Islet precursor cell (in vitro differentiated cells): Measurements from ENCODE around the gene LYST.
"Not testable (repeated sequence)": the region's sequence is repeated elsewhere in the genome, so short reads cannot be mapped to it uniquely, and the experiment has no call there.

Experiments used
- DNase-seq: peaks from one replicate; pipeline ENCODE4 v3.0.0-alpha.2; 2018

Gene LYST

GRCh38 chr1:235866205-235866912 lies at the start of gene LYST:
TSS of gene LYST (minus strand) at chr1:235866906. CDS start at chr1:235830417, 36,489 bp downstream.
- DNase-seq = peak; percentile 66

- DNase-seq = not testable (repeated sequence)
These were observed 48.8 kb upstream of the LYST start for GRCh38 chr1:235915489-235915888.

DNA sequence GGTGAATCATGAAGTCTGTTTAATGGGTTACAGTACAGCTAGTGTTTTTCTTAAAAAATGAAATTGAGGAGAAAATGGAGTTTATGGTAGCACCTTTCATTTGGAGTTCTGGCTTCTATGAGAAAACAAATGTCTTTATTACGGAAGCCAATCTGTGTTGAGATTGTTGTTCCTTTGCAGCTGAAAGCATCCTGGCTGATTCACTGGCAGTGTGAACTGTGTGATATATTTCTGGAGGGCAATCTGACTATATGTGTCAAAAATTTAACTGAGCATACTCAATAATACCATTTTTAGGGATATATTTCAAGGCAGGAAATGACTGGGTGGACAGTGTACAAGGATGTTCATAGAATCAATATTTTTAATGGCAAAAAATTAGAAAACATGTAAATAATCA lies 46.6 kb upstream of the LYST start:
- DNase-seq = no peak

DNA sequence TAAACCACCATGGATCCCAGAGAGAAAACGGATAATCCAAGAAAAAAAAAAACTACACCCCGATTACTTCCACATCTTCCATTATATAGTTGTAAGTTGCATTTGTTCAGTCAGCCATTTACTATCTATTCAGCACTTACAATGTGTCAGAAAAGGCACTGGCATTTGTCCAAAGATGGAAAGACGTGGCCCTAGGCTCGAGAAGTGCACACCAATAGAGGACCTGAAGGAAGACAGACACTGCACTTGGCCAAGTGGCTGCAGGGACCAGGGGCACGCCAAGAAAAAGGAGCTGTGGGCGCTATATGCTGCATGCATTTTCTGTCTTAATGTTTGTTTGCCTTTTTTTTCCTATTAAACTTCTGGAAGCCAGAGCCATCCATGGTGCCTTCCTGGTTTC lies 45.2 kb upstream of the LYST start:
- no peak for DNase-seq

DNA sequence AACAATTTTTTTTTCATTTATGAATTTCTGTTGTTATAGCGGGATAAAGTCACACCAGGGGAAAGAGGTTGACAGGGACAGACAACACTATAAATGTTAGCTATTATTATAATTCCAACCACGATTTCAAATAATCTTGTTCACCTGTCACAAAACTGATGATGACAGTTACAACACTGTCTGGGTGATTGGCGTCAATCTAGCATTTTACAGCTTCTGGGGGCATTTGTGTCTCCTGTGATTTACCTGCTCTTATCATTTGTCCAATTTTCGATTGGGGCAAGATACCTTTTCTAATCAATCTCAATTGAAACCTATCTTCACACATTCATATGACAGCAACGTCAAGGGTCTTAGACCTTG lies 44.6 kb upstream of the LYST start:
- DNase-seq = no peak

DNA sequence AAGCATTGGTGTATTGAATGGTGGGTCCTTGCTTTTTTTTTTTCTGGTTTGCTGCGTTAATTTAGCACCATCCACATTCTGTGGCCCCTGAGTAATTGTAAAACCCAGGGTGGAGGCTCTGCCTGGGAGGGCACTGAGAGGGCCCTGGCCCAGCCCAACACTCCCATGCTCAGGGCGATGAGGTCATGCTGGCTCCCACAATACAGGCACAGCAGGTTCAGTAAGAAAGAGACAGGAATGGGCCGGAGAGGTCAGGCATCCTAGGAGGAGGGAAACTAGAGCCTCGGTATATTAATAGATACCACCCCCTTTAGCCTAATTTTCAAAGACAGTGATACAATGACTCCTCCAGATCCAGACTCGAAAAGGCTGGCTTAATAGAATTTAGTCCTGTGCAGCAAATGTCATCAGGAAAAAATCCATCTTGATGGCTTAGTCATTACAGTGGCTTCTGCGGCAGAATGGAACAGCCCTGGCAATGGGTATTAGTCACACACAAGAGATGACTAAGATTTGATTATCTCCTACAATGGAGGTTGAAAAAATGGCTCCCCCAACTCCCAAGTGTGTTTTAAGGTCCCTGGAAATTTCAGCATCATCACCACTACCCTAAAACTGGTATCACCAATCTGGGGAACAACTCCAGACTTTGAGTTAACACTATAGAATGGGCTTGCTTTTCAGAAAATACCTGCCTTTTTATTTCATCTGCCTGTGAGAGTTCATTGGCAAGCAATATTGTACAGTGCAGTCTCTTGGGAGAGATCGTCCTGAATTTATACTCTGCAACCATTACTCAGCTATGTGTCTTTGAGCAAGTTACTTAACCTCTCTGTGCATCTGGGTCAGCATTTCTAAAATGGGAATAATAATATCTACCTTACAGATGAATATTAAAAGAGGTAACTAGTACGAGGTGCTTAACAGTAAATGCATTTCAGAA lies 43.9 kb upstream of the LYST start:
- peak; percentile 97 for DNase-seq

DNA sequence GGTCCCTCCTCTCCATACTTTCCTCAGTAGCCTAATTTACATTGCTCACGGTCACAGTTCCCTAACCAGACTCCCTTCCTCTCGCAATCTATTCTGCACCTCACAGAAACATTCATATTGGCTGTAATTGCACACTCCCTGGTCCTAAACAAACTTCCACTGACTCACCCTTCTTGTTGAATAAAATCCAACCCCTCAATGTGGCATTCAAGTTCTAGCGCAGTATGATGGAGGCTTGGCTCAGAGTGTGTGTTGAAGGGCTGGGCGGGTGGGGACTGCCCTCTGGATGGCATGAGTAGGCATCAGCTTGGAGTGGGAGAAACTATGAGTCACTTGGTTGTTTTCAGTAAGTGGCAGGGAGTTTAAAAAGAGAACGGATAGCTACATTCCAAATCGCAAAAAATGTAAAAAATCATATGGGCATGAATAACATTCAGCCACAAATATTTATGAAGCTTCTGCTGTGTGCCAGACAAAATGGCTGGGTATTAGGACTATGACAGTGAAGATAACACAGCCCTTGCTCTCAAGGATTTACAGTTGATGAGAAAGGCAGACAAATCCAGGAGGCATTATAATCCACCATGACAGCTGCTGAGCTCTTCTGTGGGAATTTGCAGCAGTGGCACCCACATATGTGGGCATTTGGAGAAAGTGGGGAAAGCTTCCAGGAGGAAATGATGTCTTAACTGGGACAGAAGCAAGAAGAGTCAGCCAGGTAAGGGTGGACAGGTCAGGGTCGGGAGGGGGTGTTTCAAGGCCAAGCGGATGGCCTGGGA lies 42.2 kb upstream of the LYST start:
- DNase-seq = no peak

DNA sequence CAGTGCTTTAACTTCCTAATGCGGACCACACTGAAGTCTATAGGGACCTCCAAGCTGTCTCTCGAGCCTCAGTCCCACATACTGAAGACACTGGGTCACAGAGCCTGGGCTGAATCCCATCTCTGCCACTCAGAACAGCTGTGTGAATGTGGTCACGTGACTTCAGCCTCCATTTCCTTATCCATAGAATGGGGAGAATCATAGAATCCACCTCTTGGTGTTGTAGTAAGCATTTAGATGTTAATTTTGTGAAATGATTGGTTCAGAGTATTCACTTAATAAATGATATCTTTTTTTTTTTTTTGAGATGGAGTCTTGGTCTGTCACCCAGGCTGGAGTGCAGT lies 41.2 kb upstream of the LYST start:
- no peak for DNase-seq

- no peak for DNase-seq
These were observed 40.6 kb upstream of the LYST start for GRCh38 chr1:235907187-235907896.

- DNase-seq = no peak
These were observed 39.7 kb upstream of the LYST start for GRCh38 chr1:235906436-235906835.

- DNase-seq = not testable (repeated sequence)
These were observed 37.1 kb upstream of the LYST start for GRCh38 chr1:235903809-235904208.

DNA sequence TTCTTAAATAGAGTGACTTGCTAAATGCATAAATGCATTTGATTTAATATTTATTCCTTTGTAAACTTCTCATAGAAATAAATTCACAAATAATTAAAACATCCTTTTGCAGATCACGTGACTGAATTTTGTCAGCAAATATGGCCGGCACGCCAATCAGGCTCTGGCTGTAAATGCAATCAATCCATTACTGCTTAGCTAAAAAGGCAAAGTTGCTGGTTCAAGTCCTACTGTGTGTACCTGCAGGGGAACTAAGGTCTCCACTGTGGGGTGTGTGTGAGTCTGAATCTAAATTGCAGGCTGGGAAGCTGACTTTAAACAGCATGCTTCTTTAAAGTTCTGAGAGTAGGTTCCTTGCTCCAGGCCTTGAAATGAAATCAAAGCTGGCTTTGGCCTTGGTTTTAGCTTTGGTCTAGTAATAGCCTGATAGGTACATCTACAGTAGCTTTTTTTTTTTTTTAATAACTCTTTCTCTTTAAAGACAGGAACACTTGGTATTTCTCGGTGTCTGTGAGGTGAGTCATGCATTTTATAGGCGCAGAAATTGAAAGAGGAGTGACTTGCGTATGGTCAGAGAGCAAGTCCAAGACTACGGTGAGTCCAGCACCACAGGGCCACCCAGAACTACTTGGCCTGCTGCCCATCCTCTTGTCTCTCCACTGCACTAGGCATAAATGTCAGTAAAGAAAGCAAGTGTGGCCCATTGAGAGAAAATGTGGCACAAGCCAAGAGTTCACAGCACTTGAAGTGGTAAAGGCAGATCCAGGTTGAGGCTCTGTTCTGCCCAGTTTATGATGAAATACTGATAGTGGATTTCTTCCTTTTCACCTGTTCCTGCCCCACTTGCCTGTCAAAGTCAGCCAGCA lies 36.2 kb upstream of the LYST start:
- DNase-seq = no peak

DNA sequence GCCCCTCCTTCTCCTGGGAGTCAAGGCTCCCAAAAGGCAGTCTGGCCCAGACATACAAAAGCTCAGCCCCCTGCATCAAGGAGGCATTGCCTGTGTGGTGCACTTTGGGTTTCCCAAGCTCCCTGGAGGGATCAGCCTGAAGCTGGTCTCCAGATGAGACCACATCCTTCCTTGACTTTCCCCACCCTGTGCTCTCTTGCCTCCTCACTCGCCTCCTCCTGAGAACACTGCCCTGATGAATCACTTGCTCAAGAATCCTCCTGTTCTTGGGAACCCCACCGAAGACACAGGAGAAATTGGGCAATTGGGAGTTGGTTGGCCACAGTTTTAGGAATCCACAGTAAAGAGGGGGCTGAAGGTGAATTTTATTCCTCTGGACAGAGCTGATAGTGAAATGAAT lies 34.8 kb upstream of the LYST start:
- peak; percentile 61 for DNase-seq

- DNase-seq = peak; percentile 68
These were observed 31.4 kb upstream of the LYST start for GRCh38 chr1:235898126-235898525.

DNA sequence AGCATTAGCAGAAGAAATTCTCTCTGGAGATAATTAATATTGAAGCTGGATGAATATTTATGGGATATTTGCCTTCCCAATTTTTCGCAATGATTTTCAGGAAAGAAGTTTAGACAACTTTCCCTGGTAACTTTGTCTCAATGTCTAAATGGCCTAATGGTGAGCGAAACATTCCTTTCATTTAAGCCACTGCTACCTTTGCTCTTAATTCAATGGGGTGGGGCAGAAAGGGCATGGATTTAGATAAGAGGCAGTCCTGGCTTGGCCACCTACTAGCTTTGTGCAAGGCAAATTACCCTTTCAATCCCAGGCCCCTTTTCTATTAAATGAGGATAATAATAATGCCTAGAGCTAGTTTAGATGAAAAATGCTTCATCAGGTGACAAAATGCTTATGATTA lies 27.1 kb upstream of the LYST start:
- no peak for DNase-seq

- DNase-seq = peak; percentile 71
These were observed 26.2 kb upstream of the LYST start for GRCh38 chr1:235892734-235893413.

DNA sequence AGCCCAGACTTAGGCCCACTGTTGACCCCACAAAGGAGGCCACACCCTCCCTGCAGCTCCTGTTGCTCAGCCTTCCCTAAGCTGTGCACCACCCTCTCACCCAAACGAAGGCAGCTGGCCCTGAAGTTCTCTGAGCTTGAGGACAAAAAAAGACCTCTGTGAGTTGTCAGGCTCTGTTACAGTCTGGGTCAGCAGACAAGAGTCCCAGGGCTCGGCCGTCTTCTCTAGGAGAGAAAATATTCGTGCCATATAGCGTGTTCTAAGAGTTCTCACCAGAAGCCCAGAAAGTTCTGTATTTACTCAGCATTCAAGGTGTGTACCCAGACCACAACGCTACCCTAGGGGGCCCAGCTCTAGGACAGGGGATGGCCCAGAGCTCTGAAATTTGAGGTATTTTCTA lies 25.5 kb upstream of the LYST start:
- no peak for DNase-seq

- DNase-seq = no peak
These were observed 21.5 kb upstream of the LYST start for GRCh38 chr1:235888119-235888643.

- DNase-seq = no peak
These were observed 21.0 kb upstream of the LYST start for GRCh38 chr1:235887676-235888075.

DNA sequence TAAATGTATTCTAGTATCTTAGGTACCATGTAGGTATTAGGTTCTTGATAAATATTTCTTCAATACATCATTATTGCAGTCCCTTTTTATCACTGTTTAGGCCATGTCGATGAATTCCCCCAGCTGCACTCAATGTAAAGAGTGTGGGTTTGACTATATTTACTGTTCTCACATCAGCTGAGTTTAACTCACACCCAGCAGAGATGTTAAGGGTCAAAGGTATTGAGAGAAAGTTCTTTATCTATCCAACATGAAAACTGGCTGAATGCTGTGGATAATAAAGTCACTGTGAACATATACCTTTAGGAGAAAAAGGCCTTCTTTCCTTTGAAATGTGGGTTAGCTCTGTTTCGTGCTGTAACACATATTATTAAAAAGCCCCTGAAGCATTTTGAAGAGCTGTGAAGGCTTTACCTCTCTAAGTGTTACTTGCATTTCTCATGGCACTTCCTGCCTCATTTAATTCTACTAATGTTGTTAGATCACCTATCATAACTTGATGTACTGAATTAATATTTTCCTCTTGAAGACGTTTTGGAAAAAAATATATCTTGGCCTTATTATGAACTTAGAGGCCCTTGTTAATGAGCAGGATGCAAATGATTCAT lies 19.1 kb upstream of the LYST start:
- no peak for DNase-seq
